ENCODE data around the gene BLOC1S6. TPM values are rescaled to one million over a fixed set of nuclear protein-coding genes. Genes with fewer than 3 reads are reported as not detected.

The BLOC1S6 gene, protein sequence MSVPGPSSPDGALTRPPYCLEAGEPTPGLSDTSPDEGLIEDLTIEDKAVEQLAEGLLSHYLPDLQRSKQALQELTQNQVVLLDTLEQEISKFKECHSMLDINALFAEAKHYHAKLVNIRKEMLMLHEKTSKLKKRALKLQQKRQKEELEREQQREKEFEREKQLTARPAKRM
- polyA plus RNA-seq (ENCODE audit: insufficient read length in 3 of 3): 10 to 100 TPM; 44.5 to 54.5 (median 51.5) TPM
- long read RNA-seq, donor 1, full-length matches to known transcripts: 8 of 8 reads
- long read RNA-seq, donor 1, partial matches to known transcripts: 0 of 8 reads
- long read RNA-seq, donor 1, other reads (novel, unspliced or antisense): 0 of 8 reads
- long read RNA-seq, donor 2, full-length matches to known transcripts: 8 of 8 reads
- long read RNA-seq, donor 2, partial matches to known transcripts: 0 of 8 reads
- long read RNA-seq, donor 2, other reads (novel, unspliced or antisense): 0 of 8 reads
- long read RNA-seq, donor 3, full-length matches to known transcripts: 13 of 18 reads
- long read RNA-seq, donor 3, partial matches to known transcripts: 5 of 18 reads
- long read RNA-seq, donor 3, other reads (novel, unspliced or antisense): 0 of 18 reads
- long read RNA-seq, donor 4, full-length matches to known transcripts: 6 of 6 reads
- long read RNA-seq, donor 4, partial matches to known transcripts: 0 of 6 reads
- long read RNA-seq, donor 4, other reads (novel, unspliced or antisense): 0 of 6 reads
- long read RNA-seq, donor 5: 0 reads
- long read RNA-seq, donor 6, full-length matches to known transcripts: 9 of 9 reads
- long read RNA-seq, donor 6, partial matches to known transcripts: 0 of 9 reads
- long read RNA-seq, donor 6, other reads (novel, unspliced or antisense): 0 of 9 reads
- long read RNA-seq, donor 7, full-length matches to known transcripts: 6 of 6 reads
- long read RNA-seq, donor 7, partial matches to known transcripts: 0 of 6 reads
- long read RNA-seq, donor 7, other reads (novel, unspliced or antisense): 0 of 6 reads
- long read RNA-seq, donor 8: 0 reads
- long read RNA-seq, donor 9, full-length matches to known transcripts: 9 of 9 reads
- long read RNA-seq, donor 9, partial matches to known transcripts: 0 of 9 reads
- long read RNA-seq, donor 9, other reads (novel, unspliced or antisense): 0 of 9 reads
- long read RNA-seq, donor 10, full-length matches to known transcripts: 6 of 6 reads
- long read RNA-seq, donor 10, partial matches to known transcripts: 0 of 6 reads
- long read RNA-seq, donor 10, other reads (novel, unspliced or antisense): 0 of 6 reads
- long read RNA-seq, donor 11, full-length matches to known transcripts: 7 of 7 reads
- long read RNA-seq, donor 11, partial matches to known transcripts: 0 of 7 reads
- long read RNA-seq, donor 11, other reads (novel, unspliced or antisense): 0 of 7 reads
- long read RNA-seq, donor 12, full-length matches to known transcripts: 4 of 4 reads
- long read RNA-seq, donor 12, partial matches to known transcripts: 0 of 4 reads
- long read RNA-seq, donor 12, other reads (novel, unspliced or antisense): 0 of 4 reads
- long read RNA-seq, donor 13: 0 reads
- long read RNA-seq, donor 14, full-length matches to known transcripts: 9 of 9 reads
- long read RNA-seq, donor 14, partial matches to known transcripts: 0 of 9 reads
- long read RNA-seq, donor 14, other reads (novel, unspliced or antisense): 0 of 9 reads
- long read RNA-seq, donor 15, full-length matches to known transcripts: 4 of 4 reads
- long read RNA-seq, donor 15, partial matches to known transcripts: 0 of 4 reads
- long read RNA-seq, donor 15, other reads (novel, unspliced or antisense): 0 of 4 reads
- long read RNA-seq, donor 16, full-length matches to known transcripts: 31 of 38 reads
- long read RNA-seq, donor 16, partial matches to known transcripts: 7 of 38 reads
- long read RNA-seq, donor 16, other reads (novel, unspliced or antisense): 0 of 38 reads

DNA sequence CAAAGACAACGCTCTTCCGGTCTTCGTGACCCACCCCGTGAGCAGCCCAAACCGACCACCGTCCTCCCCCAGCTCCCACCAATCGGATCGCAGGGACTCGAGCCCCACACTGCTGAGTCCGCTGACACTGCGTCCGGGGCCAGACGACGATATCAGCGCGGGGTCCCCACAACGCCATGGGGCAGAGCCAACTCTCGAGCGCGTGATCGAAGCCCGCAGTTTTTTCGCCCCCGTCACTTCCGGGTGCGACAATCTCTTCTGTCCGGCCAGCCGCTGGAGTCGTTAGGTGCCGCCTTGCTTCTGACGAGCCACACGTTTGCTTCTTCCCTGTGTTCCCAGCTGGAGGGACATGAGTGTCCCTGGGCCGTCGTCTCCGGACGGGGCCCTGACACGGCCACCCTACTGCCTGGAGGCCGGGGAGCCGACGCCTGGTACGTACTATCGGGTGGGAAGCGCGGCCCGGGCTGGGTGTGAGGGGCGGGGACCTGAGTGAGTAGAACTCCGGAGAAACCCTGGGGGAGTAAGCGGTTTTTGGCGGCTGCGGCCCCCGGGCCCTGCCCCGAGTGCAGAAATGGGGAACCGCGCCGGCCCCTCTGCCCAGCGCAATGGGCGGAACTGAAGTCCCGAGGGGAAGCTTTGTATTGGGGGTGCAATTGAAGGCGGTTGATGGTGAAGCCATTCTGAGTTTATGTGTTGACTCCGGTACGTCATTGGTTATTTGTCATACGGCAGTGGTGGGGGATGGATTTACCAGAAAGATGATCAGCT lies at the start of gene BLOC1S6:
Gene BLOC1S6, plus strand, starts transcription at position 285 of the 768 bp plus-strand sequence. Its CDS starts 65 bp downstream, at position 350.
- peak; percentile 88 to 96 (median 93) for DNase-seq (ENCODE audit: extremely low read depth in 1 of 11, low read depth in 9 of 11, low spot score in 4 of 11)

GRCh38 chr15:45539680-45540079 lies 47.5 kb upstream of the BLOC1S6 start:
- DNase-seq (ENCODE audit: extremely low read depth in 1 of 11, low read depth in 9 of 11, low spot score in 4 of 11): no peak

- DNase-seq (ENCODE audit: extremely low read depth in 1 of 11, low read depth in 9 of 11, low spot score in 4 of 11): no peak
Measured at GRCh38 chr15:45540531-45540930, 46.6 kb upstream of the BLOC1S6 start.

- DNase-seq (ENCODE audit: extremely low read depth in 1 of 11, low read depth in 9 of 11, low spot score in 4 of 11): no peak
Measured at GRCh38 chr15:45543051-45543450, 44.1 kb upstream of the BLOC1S6 start.

- no peak for DNase-seq (ENCODE audit: extremely low read depth in 1 of 11, low read depth in 9 of 11, low spot score in 4 of 11)
Measured at GRCh38 chr15:45544266-45545023, 42.7 kb upstream of the BLOC1S6 start.

GRCh38 chr15:45546789-45547188 lies 40.4 kb upstream of the BLOC1S6 start:
- no peak for DNase-seq (ENCODE audit: extremely low read depth in 1 of 11, low read depth in 9 of 11, low spot score in 4 of 11)

DNA sequence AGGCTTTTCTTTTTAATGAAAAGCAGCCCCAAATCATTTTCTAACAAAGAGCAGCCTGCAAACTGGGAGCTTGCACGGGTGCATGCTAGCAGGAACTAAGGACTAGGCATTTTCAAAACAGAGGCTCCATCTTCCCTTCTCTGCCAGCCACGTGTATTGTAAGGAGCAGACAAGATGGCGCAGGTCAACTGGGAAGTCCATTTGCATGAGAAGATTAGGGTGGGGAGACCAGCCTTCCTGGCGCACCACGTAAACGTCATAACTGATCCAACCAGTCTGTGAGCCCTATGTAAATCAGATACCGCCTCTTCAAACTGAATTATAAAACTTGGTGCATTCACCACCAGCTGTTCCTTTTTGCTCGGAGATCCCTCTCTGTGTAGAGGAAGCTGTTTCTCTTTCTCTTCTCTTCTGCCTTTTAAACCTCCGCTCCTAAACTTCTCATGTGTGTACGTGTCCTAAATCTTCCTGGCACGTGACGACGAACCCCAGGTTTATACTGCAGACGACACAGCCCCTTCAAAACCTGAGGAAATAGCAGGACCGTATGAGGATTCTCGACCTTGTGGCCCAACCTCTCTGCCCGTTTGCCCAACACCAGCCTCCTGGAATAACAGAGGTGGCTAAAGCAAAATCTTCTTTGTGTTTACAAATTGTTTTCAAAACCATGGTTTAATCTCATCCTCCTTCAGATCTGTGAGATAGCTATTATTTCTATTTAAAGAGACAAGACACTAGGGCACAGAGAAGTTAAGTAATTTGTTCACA lies 38.2 kb upstream of the BLOC1S6 start:
- DNase-seq (ENCODE audit: extremely low read depth in 1 of 11, low read depth in 9 of 11, low spot score in 4 of 11): no peak

GRCh38 chr15:45549541-45550220 lies 37.5 kb upstream of the BLOC1S6 start:
- DNase-seq (ENCODE audit: extremely low read depth in 1 of 11, low read depth in 9 of 11, low spot score in 4 of 11): no peak

- DNase-seq (ENCODE audit: extremely low read depth in 1 of 11, low read depth in 9 of 11, low spot score in 4 of 11): no peak
Measured at GRCh38 chr15:45550436-45550835, 36.7 kb upstream of the BLOC1S6 start.

GRCh38 chr15:45551676-45552075 lies 35.5 kb upstream of the BLOC1S6 start:
- no peak for DNase-seq (ENCODE audit: extremely low read depth in 1 of 11, low read depth in 9 of 11, low spot score in 4 of 11)

DNA sequence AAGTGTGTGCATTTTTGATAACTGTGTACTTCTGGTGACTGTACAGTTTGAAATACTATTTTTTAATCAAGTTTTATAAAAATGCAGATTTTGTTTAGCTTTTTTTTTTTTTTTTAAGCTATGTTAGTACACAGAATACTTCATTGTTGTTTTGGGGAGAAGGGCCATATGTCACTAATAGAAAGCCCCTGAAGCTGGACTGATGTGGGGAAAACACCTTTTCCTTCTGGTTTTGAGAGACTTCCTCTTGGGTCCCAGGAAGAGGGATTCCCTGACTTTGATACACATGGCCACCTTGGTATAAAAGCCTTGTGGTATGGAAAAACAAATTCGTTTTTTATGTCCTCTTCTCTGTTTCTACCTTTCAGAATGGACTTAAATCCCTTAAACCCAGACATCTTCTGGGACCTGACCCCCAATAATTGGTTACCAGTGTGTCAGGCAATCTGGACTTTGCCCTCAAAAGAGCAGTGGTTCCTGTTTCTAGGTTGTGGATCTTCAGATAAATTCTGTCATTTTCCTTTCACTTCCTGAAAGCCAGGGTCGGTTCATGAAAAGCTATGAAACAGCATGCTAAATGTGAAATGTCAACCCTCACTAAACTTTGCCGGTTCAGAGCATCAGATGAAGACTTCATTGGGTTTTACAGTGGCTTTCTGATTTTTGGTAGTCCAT lies 31.1 kb upstream of the BLOC1S6 start:
- DNase-seq (ENCODE audit: extremely low read depth in 1 of 11, low read depth in 9 of 11, low spot score in 4 of 11): no peak

DNA sequence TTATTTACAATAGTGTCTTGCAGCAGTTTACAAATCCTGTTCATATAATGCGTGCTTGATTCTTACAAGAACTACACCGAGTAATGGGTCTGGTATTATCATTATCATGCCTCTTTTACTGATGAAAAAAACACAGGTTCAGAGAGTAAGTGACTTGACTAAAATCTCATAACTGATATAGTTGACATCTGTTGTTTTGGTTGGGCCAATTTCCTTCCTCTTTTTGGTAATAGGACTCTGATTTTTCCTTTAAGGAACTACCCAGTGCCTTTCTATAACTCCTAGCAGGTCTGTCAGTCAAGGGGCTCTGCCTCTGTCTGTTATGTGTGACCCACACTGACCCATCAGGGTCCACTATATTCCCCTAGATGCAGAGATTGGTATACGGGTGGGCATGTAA lies 14.6 kb upstream of the BLOC1S6 start:
- no peak for DNase-seq (ENCODE audit: extremely low read depth in 1 of 11, low read depth in 9 of 11, low spot score in 4 of 11)

DNA sequence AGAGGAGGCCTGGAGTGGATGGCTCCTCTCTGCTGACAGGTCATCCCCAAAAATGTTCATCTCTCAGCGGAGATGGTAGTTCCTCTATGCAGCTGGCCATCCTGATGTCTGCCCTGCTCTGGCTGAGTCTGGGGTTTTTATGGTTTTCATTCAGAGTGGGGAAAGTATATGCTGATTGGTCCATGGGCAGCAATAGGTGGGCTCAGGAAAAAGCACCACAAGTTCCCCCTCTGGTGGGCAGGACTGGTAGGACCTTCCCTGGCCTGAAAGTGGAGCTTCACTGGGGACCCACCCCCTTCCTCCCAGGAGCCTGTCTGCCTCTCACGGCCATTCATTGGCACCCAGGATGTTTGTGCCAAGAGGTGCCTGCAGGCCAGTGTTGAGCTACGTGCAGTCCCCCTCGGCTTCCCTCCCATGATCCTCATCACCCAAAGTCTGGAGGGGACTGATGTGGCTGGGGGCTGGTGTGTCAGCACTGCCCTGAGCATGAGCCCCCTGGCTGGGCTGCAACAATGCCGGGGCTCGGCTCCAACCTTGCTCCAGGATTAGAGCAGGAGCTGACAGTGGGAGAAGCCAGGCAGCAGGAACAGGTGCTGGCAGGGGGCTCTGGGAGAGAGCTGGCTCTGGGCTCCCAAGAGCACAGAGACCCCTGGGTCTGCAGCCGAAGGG lies 13.1 kb upstream of the BLOC1S6 start:
- no peak for DNase-seq (ENCODE audit: extremely low read depth in 1 of 11, low read depth in 9 of 11, low spot score in 4 of 11)

GRCh38 chr15:45581919-45582318 lies 5.3 kb upstream of the BLOC1S6 start:
- no peak for DNase-seq (ENCODE audit: extremely low read depth in 1 of 11, low read depth in 9 of 11, low spot score in 4 of 11)
